ENCODE results near the gene FRMD6.

Gene FRMD6

GRCh38 chr14:51616256-51616655 is 35.5 kb upstream of the FRMD6 start:
- TF ChIP-seq CTCF (IDR thresholded peaks at IDR 0.05; ENCODE audit: control insufficient read depth, insufficient read depth, low read depth, low read length, missing control alignments) = no peak
- no peak for DNase-seq (ENCODE audit: low read depth)
- H3K4me3 ChIP-seq (ENCODE audit: control insufficient read depth, low read depth, low read length) = no peak overlapping the region

- DNase-seq (ENCODE audit: low read depth) = peak; percentile 82
- H3K4me3 ChIP-seq (ENCODE audit: control insufficient read depth, low read depth, low read length) = no peak overlapping the region
Measured at GRCh38 chr14:51616724-51617409, 34.8 kb upstream of the FRMD6 start.

GRCh38 chr14:51619561-51619960 is 32.1 kb upstream of the FRMD6 start:
- TF ChIP-seq CTCF (IDR thresholded peaks at IDR 0.05; ENCODE audit: control insufficient read depth, insufficient read depth, low read depth, low read length, missing control alignments) = no peak
- H3K4me3 ChIP-seq (ENCODE audit: control insufficient read depth, low read depth, low read length) = no peak overlapping the region
- DNase-seq (ENCODE audit: low read depth) = no peak

More at GRCh38 chr14:51616724-51617409, 34.8 kb upstream of the FRMD6 start:
- no peak for TF ChIP-seq CTCF (IDR thresholded peaks at IDR 0.05; ENCODE audit: control insufficient read depth, insufficient read depth, low read depth, low read length, missing control alignments)

GRCh38 chr14:51620056-51620455 is 31.7 kb upstream of the FRMD6 start:
- no peak for TF ChIP-seq CTCF (IDR thresholded peaks at IDR 0.05; ENCODE audit: control insufficient read depth, insufficient read depth, low read depth, low read length, missing control alignments)
- H3K4me3 ChIP-seq (ENCODE audit: control insufficient read depth, low read depth, low read length) = no peak overlapping the region
- no peak for DNase-seq (ENCODE audit: low read depth)

GRCh38 chr14:51621654-51622053 is 30.1 kb upstream of the FRMD6 start:
- H3K4me3 ChIP-seq (ENCODE audit: control insufficient read depth, low read depth, low read length) = no peak overlapping the region
- no peak for DNase-seq (ENCODE audit: low read depth)
- no peak for TF ChIP-seq CTCF (IDR thresholded peaks at IDR 0.05; ENCODE audit: control insufficient read depth, insufficient read depth, low read depth, low read length, missing control alignments)

GRCh38 chr14:51622376-51622775 is 29.3 kb upstream of the FRMD6 start:
- DNase-seq (ENCODE audit: low read depth) = no peak
- no peak for TF ChIP-seq CTCF (IDR thresholded peaks at IDR 0.05; ENCODE audit: control insufficient read depth, insufficient read depth, low read depth, low read length, missing control alignments)
- H3K4me3 ChIP-seq (ENCODE audit: control insufficient read depth, low read depth, low read length) = no peak overlapping the region
